Neural progenitor cell (in vitro differentiated cells): Measurements from ENCODE around the gene METAP2.

Source experiments
- CTCF ChIP-seq: fragments of 200-600 bp; sonication (generic); IDR thresholded peaks from 2 replicates; pipeline ENCODE4 v1.5.1; 2017; ENCODE audit warnings: antibody characterized with exemption, mild to moderate bottlenecking
- EZH2 ChIP-seq: fragments of 200-600 bp; sonication (generic); IDR thresholded peaks from 2 replicates; pipeline ENCODE4 v1.6.1; 2017; ENCODE audit warnings: antibody characterized with exemption, mild to moderate bottlenecking, moderate library complexity

- TF ChIP-seq EZH2 (no peak), CTCF (no peak)
Observed at GRCh38 chr12:95541436-95541835, 67.5 kb downstream of the METAP2 start.
